ENCODE data around the gene FSHR.

- TF ChIP-seq RFX5 (IDR thresholded peaks at IDR 0.05; ENCODE audit: borderline replicate concordance, low read depth, low read length) (no peak), TAF1 (IDR thresholded peaks at IDR 0.05; ENCODE audit: low read depth, low read length) (no peak), GTF2F1 (IDR thresholded peaks at IDR 0.05; ENCODE audit: borderline replicate concordance, low read depth, low read length) (no peak), EZH2 (IDR thresholded peaks at IDR 0.05; ENCODE audit: low read depth, low read length, severe bottlenecking) (no peak), EGR1 (IDR thresholded peaks at IDR 0.05; ENCODE audit: borderline replicate concordance, low read depth, low read length) (no peak), CTCF (IDR thresholded peaks at IDR 0.05; ENCODE audit: control extremely low read depth in 1 of 3, insufficient read depth in 1 of 3, low read depth in 1 of 3, low read length in 3 of 3) (no peak), NRF1 (IDR thresholded peaks at IDR 0.05; ENCODE audit: low read depth, low read length) (no peak), EP300 (IDR thresholded peaks at IDR 0.05; ENCODE audit: borderline replicate concordance in 1 of 2, low read depth in 2 of 2, low read length in 2 of 2) (no peak), USF2 (IDR thresholded peaks at IDR 0.05; ENCODE audit: low read length) (no peak), JUN (IDR thresholded peaks at IDR 0.05; ENCODE audit: low read depth, low read length) (no peak), CBX5 (IDR thresholded peaks at IDR 0.05; ENCODE audit: low read depth, low read length) (no peak), POLR2AphosphoS5 (IDR thresholded peaks at IDR 0.05; ENCODE audit: low read depth, low read length) (no peak), POLR2A (IDR thresholded peaks at IDR 0.05; ENCODE audit: control extremely low read depth in 1 of 2, low read depth in 2 of 2, low read length in 2 of 2) (no peak)
These were observed 117.1 kb downstream of the FSHR start for GRCh38 chr2:49037197-49037596.
